RWPE2 (cell line): Measurements from ENCODE around the gene SCFD2.

ENCODE experiments used
- ATAC-seq: fragments of 200-7000 bp; cut with Tn5 transposase; 3 replicates; pipeline ENCODE4 v1.9.1; 2021; ENCODE audit warnings: low read depth
- DNase-seq: peaks from one replicate; pipeline ENCODE4 v3.0.0-alpha.2; 2020; ENCODE audit warnings: low spot score
- H3K27ac ChIP-seq: fragments of 450-650 bp; 2 replicates; pipeline ENCODE4 v1.5.1; 2017; ENCODE audit warnings: mild to moderate bottlenecking; ENCODE audit not compliant: poor library complexity, severe bottlenecking
- H3K27me3 ChIP-seq: fragments of 250-450 bp; sonication (Bioruptor Pico); 2 replicates; pipeline ENCODE4 v1.5.1; 2021; ENCODE audit warnings: mild to moderate bottlenecking, moderate library complexity; ENCODE audit not compliant: insufficient read depth, poor library complexity, severe bottlenecking
- H3K36me3 ChIP-seq: fragments of 250-450 bp; sonication (Bioruptor Pico); 2 replicates; pipeline ENCODE4 v1.5.1; 2020; ENCODE audit warnings: low read depth, mild to moderate bottlenecking, moderate library complexity
- H3K4me1 ChIP-seq: fragments of 250-450 bp; sonication (Bioruptor Pico); 2 replicates; pipeline ENCODE4 v1.5.1; 2021; ENCODE audit warnings: mild to moderate bottlenecking, moderate library complexity; ENCODE audit not compliant: insufficient read depth, poor library complexity, severe bottlenecking
- H3K4me3 ChIP-seq: fragments of 250-450 bp; sonication (Bioruptor Pico); 2 replicates; pipeline ENCODE4 v1.5.1; 2021; ENCODE audit warnings: mild to moderate bottlenecking, moderate library complexity; ENCODE audit not compliant: severe bottlenecking
- H3K9me3 ChIP-seq: fragments of 250-450 bp; sonication (Bioruptor Pico); 2 replicates; pipeline ENCODE4 v1.5.1; 2021; ENCODE audit warnings: mild to moderate bottlenecking, moderate library complexity; ENCODE audit not compliant: severe bottlenecking
- TF ChIP-seq, protein P1 (sequence below): fragments of 450-650 bp; IDR thresholded peaks from one replicate; pipeline ENCODE4 v1.5.1; 2017; ENCODE audit warnings: mild to moderate bottlenecking, moderate library complexity; ENCODE audit not compliant: poor library complexity, severe bottlenecking

The SCFD2 gene

DNA sequence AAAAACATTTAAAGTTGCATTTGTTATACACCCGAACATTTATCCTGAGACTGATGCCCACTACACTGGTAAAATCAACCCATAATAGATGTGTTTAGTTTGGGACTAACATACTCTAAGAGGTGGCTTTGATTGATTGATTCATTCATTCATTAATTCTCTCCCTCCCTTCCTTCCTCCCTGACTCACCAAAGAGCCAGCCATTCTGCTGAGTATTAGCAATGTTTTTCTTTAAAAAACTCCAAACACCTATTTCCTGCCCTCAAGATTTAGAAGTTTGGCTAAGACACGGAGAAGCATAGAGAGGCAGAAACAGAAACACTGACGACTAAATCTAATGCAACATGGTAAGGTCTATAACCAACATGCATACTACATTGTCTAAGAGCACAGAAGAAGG is 414.8 kb downstream of the SCFD2 start:
- Histone ChIP-seq H3K36me3 (no peaks in the 10 kb centered on the region), H3K27ac (no peak overlapping the region), H3K27me3 (no peaks in the 10 kb centered on the region), H3K4me1 (no peaks in the 10 kb centered on the region), H3K4me3 (no peak overlapping the region), H3K9me3 (no peaks in the 10 kb centered on the region)
- ATAC-seq (no peak), DNase-seq (no peak)
- TF ChIP-seq, protein P1, sequence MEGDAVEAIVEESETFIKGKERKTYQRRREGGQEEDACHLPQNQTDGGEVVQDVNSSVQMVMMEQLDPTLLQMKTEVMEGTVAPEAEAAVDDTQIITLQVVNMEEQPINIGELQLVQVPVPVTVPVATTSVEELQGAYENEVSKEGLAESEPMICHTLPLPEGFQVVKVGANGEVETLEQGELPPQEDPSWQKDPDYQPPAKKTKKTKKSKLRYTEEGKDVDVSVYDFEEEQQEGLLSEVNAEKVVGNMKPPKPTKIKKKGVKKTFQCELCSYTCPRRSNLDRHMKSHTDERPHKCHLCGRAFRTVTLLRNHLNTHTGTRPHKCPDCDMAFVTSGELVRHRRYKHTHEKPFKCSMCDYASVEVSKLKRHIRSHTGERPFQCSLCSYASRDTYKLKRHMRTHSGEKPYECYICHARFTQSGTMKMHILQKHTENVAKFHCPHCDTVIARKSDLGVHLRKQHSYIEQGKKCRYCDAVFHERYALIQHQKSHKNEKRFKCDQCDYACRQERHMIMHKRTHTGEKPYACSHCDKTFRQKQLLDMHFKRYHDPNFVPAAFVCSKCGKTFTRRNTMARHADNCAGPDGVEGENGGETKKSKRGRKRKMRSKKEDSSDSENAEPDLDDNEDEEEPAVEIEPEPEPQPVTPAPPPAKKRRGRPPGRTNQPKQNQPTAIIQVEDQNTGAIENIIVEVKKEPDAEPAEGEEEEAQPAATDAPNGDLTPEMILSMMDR = no peak

DNA sequence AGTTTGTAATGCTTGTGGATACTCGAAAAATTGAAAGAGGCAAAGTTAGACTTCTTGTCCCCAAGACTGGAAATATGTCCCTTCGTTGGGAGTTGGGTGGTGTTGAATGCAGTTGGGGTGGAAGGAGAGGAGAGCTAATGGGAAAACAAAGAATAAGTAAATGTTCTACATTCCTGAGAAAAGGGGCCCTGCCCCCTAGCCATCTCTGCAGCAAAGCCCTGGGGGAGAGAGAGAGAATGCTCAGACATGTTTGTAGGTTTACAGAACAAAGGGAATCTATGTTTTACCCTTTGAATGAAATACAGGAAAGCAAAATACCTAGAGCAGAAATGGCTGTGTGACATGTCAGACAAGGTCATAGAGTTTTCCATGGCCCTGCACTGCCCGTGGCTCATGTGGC is 415.6 kb downstream of the SCFD2 start:
- Histone ChIP-seq H3K27me3 (no peaks in the 10 kb centered on the region), H3K9me3 (no peaks in the 10 kb centered on the region), H3K36me3 (no peaks in the 10 kb centered on the region), H3K4me3 (no peak overlapping the region), H3K27ac (no peak overlapping the region), H3K4me1 (no peaks in the 10 kb centered on the region)
- ATAC-seq = no peak
- no peak for DNase-seq
- TF ChIP-seq, protein P1 = no peak

DNA sequence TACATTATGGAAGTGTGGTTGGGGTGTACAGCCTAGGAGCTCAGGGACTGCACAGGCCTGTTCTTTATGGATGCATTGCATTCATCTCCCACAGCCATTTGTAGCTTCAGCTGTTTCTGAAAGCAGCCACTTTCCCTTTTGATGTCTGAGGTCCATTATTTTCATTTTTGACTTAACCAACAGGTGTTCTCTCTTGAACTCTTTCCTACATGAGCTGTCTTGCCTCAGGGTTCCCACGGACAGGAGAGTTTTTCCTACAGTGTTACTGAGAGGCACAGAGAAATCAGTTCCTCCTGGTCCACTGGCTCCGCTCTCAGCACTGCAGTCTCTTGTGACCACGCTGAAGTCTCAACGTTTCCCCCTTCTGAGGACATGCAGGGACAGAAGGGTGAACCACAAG is 416.5 kb downstream of the SCFD2 start:
- H3K36me3 ChIP-seq = no peaks in the 10 kb centered on the region
- no peaks in the 10 kb centered on the region for H3K27me3 ChIP-seq
- no peak overlapping the region for H3K4me3 ChIP-seq
- DNase-seq = no peak
- TF ChIP-seq, protein P1 = no peak
- H3K27ac ChIP-seq = no peak overlapping the region
- ATAC-seq = no peak
- H3K4me1 ChIP-seq = no peaks in the 10 kb centered on the region
- H3K9me3 ChIP-seq = no peaks in the 10 kb centered on the region

DNA sequence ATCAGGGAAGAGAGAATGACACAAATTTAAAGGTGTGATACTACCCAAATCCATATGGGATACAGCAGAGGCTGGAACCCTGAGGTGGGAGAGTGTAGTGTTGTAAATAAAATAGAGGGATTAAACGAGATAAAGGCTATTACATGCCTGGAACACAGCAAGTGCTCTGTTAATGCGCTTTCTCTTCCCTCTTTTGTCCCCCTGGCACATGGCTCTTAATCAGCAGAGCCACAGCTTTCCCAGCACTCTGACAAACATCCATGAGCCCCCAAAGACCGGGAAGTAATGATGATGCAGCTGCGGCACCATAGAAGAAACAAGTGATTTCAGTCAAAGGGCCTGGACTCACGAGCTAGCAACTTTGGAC is 417.8 kb downstream of the SCFD2 start:
- TF ChIP-seq, protein P1 = no peak
- DNase-seq = no peak
- ATAC-seq = no peak
- H3K36me3 ChIP-seq = no peaks in the 10 kb centered on the region
- H3K27me3 ChIP-seq = no peaks in the 10 kb centered on the region
- no peak overlapping the region for H3K27ac ChIP-seq
- no peaks in the 10 kb centered on the region for H3K4me1 ChIP-seq
- H3K9me3 ChIP-seq = no peaks in the 10 kb centered on the region
- H3K4me3 ChIP-seq = no peak overlapping the region

DNA sequence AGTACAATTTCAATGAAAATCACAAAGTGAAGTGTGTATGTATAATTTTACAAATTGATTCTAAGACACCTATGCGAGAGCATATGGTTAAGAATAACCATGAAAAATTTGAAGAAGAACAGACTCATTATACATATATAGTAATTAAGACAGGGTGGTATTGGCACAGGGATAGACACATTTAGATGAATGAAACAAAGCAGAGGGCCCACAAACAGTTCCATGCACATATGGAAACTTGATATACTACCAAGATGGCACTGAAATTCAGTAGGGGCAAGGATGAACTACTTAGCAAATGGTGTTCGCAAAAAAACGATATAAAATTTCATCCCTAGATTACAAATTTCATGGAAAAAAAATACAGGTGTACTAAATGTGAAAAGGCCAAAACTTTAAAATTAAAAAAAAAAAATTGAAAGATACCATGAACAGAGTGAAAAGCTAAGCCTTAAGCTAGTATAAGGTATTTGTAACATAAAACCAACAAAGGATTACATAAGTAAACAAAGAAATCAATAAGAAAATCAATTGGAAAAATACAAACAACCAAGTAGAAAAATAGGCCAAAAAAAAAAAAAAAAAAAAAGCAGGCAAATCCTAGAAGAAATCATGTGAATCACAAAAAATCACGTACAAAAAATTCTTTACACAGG is 418.3 kb downstream of the SCFD2 start:
- Histone ChIP-seq H3K9me3 (no peaks in the 10 kb centered on the region), H3K4me3 (no peak overlapping the region), H3K4me1 (no peaks in the 10 kb centered on the region), H3K36me3 (no peaks in the 10 kb centered on the region), H3K27ac (no peak overlapping the region), H3K27me3 (no peaks in the 10 kb centered on the region)
- DNase-seq (no peak), ATAC-seq (no peak)
- TF ChIP-seq, protein P1 = no peak
